Measurements from ENCODE around the gene AKAP9.
"Not testable (repeated sequence)": the region's sequence is repeated elsewhere in the genome, so short reads cannot be mapped to it uniquely, and the experiment has no call there.

Gene AKAP9

DNA sequence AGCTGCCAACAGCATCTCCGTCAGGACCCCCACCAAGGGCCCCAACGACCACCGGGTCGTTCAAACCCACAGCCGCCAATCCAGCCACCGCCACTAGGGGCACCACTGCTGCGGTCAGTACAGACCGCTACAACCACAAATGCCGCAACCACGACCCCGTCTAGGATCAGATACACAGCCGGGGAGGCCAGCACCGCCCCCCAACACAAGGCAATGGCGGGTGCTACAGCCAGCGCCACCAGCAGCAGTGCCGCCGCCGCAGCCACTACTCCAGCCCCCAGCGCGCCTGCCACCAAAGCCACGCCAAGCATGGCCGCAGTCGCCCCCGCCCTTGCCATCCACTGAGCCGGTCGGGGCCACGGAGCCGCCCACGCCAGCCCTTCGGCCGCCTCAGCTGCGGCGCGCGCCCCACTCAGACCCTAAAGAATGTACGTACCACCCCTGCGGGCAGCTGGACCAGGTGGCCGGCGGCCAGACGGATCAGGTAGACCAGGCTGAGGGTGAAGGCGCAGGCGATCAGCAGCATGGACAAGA, 193.1 kb downstream of the AKAP9 start:
- H3K4me3 ChIP-seq (ENCODE audit: low read depth, low read length) = peak overlapping the region; percentile 80
- TF ChIP-seq, protein P1, sequence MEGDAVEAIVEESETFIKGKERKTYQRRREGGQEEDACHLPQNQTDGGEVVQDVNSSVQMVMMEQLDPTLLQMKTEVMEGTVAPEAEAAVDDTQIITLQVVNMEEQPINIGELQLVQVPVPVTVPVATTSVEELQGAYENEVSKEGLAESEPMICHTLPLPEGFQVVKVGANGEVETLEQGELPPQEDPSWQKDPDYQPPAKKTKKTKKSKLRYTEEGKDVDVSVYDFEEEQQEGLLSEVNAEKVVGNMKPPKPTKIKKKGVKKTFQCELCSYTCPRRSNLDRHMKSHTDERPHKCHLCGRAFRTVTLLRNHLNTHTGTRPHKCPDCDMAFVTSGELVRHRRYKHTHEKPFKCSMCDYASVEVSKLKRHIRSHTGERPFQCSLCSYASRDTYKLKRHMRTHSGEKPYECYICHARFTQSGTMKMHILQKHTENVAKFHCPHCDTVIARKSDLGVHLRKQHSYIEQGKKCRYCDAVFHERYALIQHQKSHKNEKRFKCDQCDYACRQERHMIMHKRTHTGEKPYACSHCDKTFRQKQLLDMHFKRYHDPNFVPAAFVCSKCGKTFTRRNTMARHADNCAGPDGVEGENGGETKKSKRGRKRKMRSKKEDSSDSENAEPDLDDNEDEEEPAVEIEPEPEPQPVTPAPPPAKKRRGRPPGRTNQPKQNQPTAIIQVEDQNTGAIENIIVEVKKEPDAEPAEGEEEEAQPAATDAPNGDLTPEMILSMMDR (IDR thresholded peaks at IDR 0.05; ENCODE audit: low read depth, low read length) = peak; percentile 85
- TF ChIP-seq, protein P2, sequence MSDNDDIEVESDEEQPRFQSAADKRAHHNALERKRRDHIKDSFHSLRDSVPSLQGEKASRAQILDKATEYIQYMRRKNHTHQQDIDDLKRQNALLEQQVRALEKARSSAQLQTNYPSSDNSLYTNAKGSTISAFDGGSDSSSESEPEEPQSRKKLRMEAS (IDR thresholded peaks at IDR 0.05; ENCODE audit: low read depth, low read length) = no peak
- peak; percentile 81 for DNase-seq (ENCODE audit: low read depth)

DNA sequence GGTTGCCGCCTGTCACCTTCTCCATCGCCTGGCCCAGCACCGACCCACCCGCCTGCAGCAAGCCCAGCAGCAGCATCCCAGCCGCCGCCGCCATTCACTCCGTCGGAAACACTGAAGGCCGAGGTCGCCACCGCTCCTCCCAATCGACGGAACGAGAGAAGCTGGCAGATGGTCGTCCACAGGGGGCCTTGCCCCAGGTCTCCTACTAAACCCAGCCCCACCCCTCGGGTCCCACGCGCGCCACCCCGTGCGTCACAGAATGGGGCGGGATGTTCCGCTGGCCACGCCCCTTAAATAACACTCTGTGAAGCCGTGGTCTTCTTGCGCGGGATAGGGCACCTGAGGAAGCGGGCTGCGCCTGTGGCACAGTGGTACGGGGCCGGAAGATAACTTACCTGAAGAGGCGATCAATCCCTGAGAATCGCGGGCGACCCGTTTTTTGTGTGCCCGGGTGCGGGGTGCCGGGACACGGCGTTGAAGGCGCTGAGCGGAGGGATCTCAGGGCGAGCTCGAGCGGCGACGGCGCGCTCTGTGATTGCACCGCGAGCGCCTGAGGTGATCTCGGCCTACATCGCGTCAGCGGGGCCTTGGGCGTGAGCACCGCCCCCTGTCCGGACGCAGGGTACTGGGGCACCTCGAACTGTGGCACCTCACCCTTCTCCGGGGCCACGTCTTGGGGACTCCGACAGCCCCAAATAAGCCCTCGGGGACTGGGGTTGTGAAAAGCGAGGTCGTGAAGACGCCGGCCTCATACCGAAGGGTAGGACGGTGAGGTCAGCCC, 193.8 kb downstream of the AKAP9 start, which contains the start of gene CYP51A1:
CYP51A1 (minus strand) TSS at position 207 of the 781 bp plus-strand sequence; CDS start at position 94, 113 bp downstream.
- DNase-seq (ENCODE audit: low read depth) = peak; percentile 93
- TF ChIP-seq, protein P1 (IDR thresholded peaks at IDR 0.05; ENCODE audit: low read depth, low read length) = no peak
- TF ChIP-seq POLR2A (IDR thresholded peaks at IDR 0.05; ENCODE audit: extremely low read depth, insufficient read length) (no peak), MYC (IDR thresholded peaks at IDR 0.05; ENCODE audit: low read depth, low read length) (no peak)
- TF ChIP-seq, protein P2 (IDR thresholded peaks at IDR 0.05; ENCODE audit: low read depth, low read length) = no peak

DNA sequence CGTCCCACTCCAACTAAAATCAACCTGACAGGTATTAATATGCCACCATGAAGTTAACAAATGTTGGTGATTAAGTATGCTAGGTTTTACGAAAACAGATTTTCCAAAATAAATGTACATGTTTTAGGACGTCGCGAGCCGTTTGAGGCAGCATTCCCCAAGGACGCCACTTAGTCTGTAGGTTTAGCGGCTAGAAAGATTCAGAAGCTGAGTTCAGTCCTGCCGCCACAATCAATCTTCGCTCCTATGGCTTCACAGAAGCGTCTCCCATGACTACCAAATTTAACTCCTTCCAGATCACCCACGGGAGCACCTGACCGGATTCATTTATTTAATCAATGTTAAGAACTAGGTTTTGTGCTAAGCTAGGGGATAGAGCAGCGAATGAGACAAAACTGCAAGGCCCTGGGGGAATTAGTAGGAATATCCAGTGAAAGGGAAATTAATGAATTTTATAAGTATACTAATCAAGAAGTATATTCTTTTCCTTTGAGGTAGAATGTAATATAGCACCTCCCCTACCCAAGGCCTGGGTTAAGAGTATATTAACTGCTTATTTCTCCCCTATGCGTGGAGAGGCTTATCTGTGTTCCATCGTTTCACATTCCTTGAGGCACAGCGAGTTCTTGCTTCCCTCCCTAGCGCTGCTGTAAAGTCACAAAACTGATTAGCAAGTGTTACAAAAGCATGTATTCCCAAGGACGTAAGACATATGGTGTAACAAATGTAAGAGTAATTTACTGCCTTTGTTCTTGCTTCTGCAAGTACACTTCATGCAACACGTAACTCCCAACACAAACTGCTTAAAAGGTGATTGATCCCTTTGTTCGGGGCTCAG, 194.6 kb downstream of the AKAP9 start:
- TF ChIP-seq MYC (IDR thresholded peaks at IDR 0.05; ENCODE audit: low read depth, low read length) (no peak), POLR2A (IDR thresholded peaks at IDR 0.05; ENCODE audit: extremely low read depth, insufficient read length) (no peak)
- TF ChIP-seq, protein P2 (IDR thresholded peaks at IDR 0.05; ENCODE audit: low read depth, low read length) = no peak
- TF ChIP-seq, protein P1 (IDR thresholded peaks at IDR 0.05; ENCODE audit: low read depth, low read length) = no peak
- peak overlapping the region; percentile 80 for H3K4me3 ChIP-seq (ENCODE audit: low read depth, low read length)
- DNase-seq (ENCODE audit: low read depth) = peak; percentile 19

More for the DNA sequence above, 193.8 kb downstream of the AKAP9 start, which contains the start of gene CYP51A1:
- H3K4me3 ChIP-seq (ENCODE audit: low read depth, low read length) = peak within 1 kb of the TSS; percentile 80

DNA sequence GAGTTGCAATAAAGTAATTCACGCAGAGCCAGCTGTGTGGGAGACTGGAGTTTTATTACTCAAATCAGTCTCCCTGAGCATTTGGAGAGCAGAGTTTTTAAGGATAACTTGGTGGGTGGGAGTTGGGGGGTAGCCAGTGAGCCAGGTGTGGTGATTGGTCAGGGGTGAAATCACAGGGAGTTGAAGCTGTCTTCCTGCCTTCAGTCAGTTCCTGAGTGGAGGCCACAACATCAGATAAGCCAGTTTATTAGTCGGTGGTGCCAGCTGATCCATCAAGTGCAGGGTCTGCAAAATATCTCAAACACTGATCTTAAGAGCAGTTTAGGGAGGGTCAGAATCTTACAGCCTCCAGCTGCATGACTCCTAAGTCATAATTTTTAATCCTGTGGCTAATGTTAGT, 196.9 kb downstream of the AKAP9 start:
- no peak for TF ChIP-seq POLR2A (IDR thresholded peaks at IDR 0.05; ENCODE audit: extremely low read depth, insufficient read length)
- TF ChIP-seq, protein P1 (IDR thresholded peaks at IDR 0.05; ENCODE audit: low read depth, low read length) = no peak
- TF ChIP-seq, protein P2 (IDR thresholded peaks at IDR 0.05; ENCODE audit: low read depth, low read length) = no peak
- H3K4me3 ChIP-seq (ENCODE audit: low read depth, low read length) = no peak overlapping the region
- DNase-seq (ENCODE audit: low read depth) = peak; percentile 48

DNA sequence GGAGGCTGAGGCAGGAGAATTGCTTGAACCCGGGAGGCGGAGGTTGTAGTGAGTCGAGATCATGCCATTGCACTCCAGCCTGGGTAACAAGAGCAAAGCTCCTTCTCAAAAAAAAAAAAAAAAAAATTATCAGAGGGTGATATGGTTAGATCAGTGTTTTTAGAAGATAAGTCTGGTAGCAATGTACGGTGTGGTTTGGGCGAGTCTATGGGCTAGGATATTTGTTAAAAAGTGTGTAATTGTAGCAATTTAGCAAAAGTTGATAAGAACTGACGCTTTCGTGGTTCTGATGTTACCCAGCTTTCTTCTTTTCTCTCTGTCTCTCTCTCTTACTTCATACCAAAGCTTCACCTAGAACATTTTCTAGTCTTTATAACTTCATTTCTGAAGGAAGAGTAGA, 200.5 kb downstream of the AKAP9 start:
- no peak for DNase-seq (ENCODE audit: low read depth)
- no peak overlapping the region for H3K4me3 ChIP-seq (ENCODE audit: low read depth, low read length)
- no peak for TF ChIP-seq POLR2A (IDR thresholded peaks at IDR 0.05; ENCODE audit: extremely low read depth, insufficient read length)
- TF ChIP-seq, protein P2 (IDR thresholded peaks at IDR 0.05; ENCODE audit: low read depth, low read length) = no peak
- TF ChIP-seq, protein P1 (IDR thresholded peaks at IDR 0.05; ENCODE audit: low read depth, low read length) = no peak
- no peak for TF ChIP-seq MYC (IDR thresholded peaks at IDR 0.05; ENCODE audit: low read depth, low read length)

DNA sequence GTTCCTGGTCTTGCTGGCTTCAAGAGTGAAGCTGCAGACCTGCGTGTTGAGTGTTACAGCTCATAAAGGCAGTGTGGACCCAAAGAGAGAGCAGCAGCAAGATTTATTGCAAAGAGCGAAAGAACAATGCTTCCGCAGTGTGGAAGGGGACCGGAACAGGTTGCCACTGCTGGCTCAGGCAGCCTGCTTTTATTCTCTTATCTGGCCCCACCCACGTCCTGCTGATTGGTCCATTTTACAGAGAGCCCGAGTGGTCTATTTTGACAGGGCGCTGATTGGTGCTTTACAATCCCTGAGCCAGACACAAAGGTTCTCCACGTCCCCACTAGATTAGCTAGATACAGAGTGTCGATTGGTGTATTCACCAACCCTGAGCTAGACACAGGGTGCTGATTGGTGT, 202.1 kb downstream of the AKAP9 start:
- not testable (repeated sequence) for DNase-seq (ENCODE audit: low read depth); H3K4me3 ChIP-seq (ENCODE audit: low read depth, low read length)

DNA sequence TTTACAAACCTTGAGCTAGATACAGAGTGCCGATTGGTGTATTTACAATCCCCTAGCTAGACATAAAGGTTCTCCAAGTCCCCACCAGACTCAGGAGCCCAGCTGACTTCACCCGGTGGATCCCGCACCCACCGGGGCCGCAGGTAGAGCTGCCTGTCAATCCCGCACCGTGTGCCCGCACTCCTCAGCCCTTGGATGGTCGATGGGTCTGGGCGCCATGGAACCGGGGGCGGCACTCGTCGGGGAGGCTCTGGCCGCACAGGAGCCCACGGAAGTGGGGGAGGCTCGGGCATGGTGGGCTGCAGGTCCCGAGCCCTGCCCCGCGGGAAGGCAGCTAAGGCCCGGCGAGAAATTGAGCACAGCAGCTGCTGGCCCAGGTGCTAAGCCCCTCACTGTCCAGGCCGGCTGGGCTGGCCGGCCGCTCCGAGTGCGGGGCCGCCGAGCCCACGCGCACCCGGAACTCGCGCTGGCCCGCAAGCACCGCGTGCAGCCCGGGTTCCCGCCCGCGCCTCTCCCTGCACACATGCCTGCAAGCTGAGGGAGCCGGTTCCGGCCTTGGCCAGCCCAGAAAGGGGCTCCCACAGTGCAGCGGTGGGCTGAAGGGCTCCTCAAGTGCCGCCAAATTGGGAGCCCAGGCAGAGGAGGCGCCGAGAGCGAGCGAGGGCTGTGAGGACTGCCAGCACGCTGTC, 202.7 kb downstream of the AKAP9 start:
- H3K4me3 ChIP-seq (ENCODE audit: low read depth, low read length); DNase-seq (ENCODE audit: low read depth): not testable (repeated sequence)
